ENCODE data around the gene CAPZB.
A peak's percentile ranks its signal among the peaks of the same experiment; 100 is the strongest.

Gene CAPZB

GRCh38 chr1:19325368-19325957, 159.9 kb downstream of the CAPZB start:
- DNase-seq: no peak

DNA sequence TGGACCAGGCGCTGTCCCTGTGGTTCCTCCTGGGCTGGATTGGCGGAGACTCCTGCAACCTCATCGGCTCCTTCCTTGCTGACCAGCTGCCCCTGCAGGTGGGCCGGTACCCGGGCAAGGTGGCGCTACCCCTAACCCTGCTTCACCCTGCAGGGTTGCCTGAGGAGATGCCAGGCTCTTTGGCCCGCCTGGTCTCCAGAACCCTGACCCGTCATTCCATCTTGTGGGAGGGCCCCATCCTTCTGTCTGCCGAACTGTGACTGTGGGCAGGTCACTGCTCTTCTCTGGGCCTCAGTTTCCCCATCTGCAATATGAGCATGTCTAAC, 160.7 kb downstream of the CAPZB start:
- no peak for DNase-seq

DNA sequence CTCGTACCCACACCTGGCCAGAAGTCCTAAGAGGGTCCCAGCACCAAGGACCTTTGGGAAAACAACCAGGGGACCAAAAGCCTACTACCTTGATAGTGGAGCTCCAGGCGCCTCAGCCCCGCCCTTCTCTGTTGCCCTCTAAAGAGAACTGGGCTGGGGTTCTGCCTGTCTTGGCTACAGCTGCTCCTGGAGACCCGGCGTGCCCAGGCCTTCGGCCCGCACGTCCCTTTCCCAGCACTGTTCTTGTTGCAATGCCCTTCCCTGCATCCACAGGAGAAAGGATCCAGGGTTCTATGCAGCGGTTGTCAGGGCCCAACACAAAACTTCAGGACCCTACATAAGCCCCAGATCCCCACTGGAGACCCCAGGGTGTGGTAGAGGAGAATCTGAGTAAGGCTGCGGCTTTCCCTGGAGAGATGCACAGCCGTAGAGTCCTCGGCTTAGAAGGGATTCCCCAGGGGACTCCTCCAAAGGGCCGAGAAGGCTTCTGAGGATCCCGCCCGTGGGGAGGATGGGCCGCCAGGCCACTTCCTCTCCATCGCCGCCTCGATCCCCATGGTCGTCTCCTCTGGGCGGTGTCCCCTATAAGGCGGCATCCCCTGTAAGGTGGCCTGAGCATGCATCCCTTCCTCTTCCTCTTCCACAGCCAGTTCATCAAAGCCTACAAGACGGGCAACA, 161.2 kb downstream of the CAPZB start:
- no peak for DNase-seq

DNA sequence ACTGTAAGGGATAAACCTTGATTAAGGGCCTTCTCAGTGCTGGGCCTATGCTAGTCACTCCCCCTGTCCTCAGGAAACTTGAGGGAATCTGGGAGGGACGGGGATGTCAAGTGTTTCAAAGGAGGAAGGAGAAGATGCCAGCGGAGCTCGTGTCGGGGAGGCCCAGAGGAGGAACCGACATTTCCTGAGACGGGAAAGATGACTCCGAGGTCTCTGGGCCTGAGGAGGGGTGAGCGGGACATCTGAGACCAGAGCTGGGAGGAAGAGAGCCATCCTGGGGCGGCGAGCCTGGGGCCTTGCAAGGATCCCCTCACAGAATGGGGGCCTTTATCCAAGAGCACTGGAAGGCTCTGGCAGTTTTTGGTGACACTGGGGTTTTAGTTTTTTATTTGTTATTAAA, 162.9 kb downstream of the CAPZB start:
- no peak for DNase-seq

DNA sequence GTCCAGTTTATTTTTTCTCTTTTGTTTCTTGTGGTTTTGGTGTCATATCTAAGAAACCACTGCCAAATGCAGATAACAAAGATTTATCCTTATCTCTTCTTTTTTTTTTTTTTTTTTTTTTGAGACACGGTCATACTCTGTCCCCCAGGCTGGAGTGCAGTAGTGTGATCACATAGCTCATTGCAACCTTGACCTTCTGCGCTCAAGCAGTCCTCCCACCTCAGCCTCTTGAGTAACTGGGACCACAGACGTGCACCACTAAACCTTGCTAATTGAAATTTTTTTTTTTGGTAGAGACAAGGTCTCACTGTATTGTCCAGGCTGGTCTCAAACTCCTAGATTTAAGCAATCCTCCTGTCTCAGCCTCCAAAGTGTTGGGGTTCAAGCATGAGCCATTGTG, 164.3 kb downstream of the CAPZB start:
- no peak for DNase-seq

DNA sequence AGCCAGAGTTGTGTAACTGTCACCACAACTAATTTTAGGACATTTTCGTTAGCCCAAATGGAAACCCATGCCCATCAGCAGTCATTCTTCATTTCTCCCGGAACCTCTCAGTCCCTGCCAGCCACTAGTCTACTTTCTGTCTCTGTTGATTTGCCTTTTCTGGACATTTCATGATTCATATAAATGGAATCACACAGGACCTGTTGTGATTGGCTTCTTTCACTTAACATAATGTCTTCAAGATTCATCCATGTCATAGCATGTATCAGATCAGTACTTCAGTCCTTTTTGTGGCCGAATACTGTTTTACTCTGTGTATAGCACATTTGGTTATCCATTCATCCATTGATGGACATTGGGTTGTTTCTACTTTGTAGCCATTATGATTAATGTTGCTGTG, 166.1 kb downstream of the CAPZB start:
- no peak for DNase-seq

DNA sequence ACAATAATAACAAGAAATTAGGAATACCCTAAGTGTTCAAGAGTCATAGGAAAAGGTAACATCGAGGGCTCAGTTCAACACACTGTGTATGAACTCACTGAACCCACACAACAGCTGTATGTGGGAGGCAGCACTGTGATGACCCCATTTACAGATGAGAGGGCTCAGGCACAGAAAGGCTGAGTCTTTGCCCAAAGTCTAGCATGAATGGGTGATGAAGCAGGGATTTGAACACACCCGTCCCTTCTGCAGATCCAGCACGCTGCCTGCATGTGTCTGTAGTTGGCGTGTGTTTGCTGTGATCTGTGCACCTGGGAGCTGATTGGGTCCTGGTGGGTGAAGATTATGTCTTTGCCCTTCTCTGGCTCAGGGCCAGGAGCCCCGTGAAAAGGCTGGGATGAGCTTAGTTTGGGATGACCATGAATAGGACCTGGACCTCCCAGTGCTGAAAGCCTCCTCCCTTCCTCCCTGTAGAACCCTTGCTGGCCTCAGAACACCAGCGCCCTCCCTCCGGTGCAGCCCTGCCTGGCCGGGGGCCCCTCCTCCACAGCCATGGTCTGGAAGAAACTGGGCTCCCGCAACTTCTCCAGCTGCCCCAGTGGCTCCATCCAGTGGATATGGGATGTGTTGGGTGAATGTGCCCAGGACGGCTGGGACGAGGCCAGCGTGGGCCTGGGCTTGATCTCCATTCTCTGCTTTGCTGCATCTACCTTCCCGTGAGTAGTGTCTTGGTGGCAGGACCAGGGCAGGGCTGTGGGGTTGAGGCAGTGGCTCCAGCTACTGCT, 168.0 kb downstream of the CAPZB start:
- DNase-seq: no peak

GRCh38 chr1:19315378-19316198, 169.8 kb downstream of the CAPZB start:
- no peak for DNase-seq

DNA sequence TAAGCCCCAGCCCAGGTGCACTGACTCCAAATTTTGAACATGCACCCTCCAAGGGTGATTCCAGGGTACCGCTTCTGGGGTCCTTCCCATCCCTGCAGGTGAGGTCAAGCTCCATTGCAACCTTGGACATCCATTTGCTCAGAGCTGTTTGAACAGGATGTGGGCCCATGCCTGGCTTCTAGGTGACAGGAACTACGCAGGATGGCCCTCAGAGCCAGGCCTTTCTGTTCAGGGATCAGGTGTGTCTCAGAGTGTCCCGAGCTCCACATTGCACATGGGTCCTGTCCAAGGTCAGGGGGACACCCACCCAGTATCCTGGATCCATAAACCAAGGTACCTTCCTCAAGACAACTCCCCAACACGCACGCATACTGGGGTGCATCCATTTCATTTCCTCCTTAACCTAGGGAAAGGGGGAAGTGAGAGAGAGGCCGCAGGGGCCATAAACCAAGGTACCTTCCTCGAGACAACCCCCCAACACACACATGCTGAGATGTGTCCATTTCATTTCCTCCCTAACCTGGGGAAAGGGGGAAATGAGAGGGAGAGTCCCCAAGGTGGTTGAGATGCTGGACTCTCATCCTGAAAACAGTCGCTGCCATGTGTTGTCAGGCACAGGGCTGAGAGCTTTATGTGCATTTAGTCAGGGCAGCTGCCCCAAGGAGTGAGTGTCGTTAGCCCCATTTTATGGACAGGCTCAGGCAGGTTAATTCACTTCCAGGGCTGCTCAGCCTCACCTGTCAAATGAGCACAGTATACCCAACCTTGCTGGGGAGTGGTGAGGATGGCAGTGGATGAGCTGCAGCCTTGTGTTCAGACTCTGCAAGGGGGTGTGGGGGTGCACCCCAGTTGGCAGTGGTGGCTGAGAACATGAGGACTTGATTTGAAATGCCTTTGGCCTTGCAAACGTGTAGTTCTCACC, 171.1 kb downstream of the CAPZB start:
- no peak for DNase-seq

GRCh38 chr1:19313636-19313959, 171.7 kb downstream of the CAPZB start:
- no peak for DNase-seq

GRCh38 chr1:19312782-19313635, 172.3 kb downstream of the CAPZB start:
- DNase-seq: no peak

- DNase-seq: peak; percentile 86 to 94
These were observed 173.2 kb downstream of the CAPZB start, which contains the start of the genes AKR7A2 and SLC66A1 for GRCh38 chr1:19311931-19312781. TSS of gene AKR7A2 (minus strand) at chr1:19312144. CDS start at chr1:19312124, 20 bp downstream. TSS of gene SLC66A1 (plus strand) at chr1:19312326. CDS start at chr1:19317678, 5,352 bp downstream.

- no peak for DNase-seq
These were observed 173.8 kb downstream of the CAPZB start for GRCh38 chr1:19311503-19311930.

GRCh38 chr1:19310720-19311502, 174.4 kb downstream of the CAPZB start:
- DNase-seq: no peak

DNA sequence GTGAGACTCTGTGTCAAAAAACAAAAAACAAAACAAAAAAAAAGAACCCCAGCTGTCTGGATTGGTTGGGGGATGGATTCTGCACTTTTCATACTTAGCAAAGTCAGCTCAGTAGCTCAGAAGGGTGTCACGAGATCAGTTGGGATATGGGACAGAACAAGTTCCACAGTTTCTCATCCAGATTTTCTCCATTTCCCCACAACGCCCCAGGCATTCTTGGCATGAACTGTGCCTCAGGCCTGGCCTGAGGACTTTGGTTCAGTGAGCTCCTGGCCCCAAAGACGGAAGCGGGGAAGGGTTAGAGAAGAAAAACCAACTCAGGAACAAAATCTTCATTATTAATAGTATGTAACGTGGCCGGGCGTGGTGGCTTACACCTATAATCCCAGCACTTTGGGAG, 175.3 kb downstream of the CAPZB start:
- no peak for DNase-seq

- DNase-seq: no peak
These were observed 176.1 kb downstream of the CAPZB start for GRCh38 chr1:19309123-19309813.

DNA sequence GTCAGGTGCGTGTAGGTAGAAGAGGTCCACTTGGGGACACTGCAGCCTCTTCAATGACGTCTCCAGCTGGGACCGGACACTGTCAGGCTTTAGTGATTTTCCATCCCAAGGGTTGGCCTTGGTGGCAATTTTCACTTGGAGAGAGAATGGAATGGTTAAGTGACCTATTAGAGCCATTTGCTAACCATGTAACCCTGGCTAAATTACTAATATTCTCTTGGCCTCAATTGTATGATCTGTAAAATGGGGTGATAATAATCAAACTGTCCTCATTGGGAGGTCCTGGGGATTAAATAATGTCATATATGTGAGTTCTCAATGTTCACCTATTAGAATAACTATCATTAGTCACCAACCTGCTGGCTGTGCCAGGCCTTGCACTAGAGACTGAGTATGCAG, 176.8 kb downstream of the CAPZB start:
- DNase-seq: no peak

- DNase-seq: no peak
These were observed 177.4 kb downstream of the CAPZB start for GRCh38 chr1:19307794-19308508.

All from NCI-H1930 (cell line).